OCI-LY3 (cell line): ENCODE measurements around the gene TCF4.

Experiments
- EZH2phosphoT487 ChIP-seq: fragments of 200-600 bp; shearing (Covaris generic); IDR thresholded peaks from 2 replicates; pipeline ENCODE4 v1.6.1; 2018; ENCODE audit warnings: antibody characterized with exemption, mixed run types, low read depth
- TF ChIP-seq, protein P1 (sequence below): fragments of 200-600, 300-600 bp; sonication (generic); IDR thresholded peaks from 2 replicates; pipeline ENCODE4 v1.5.1; 2014; ENCODE audit warnings: antibody characterized with exemption, low read length, low read depth

DNA sequence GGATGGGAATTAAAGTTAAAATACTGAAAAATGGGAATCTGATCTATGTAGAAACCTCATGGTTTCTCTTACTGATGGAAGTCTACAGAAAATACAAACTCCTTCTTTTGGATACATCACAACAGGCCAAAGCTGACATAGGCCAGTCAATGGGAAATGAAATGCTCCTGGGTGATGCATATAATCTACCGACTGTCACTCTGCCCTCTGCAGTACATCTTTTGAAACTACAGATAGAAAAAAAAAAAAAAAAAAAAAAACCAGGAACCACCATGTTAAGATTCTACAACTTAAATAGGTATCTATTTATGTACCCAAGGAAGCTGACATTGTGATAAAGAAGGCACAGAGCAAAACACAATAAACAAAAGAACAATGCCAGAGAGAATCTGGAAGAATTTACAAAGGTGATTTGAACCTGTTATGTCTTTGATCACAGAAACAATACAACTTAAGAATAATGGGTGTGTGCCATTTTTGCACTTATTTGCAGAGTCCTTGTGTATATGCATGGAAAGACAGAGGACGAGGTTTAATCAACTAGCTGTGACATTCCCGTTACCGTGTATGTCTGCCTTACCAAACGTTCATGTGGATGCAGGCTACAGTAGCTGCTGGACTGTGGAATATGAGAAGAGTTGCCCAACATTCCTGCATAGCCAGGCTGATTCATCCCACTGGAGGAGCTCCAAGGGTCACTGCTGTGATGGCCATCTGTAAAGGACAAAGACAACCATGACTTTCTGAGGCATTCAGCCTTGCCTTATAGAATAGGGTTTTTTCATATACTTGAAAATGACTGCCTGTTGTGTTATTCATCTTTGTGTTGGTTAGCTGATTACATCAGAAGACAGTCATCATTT is 312.7 kb downstream of the TCF4 start:
- TF ChIP-seq, protein P1, sequence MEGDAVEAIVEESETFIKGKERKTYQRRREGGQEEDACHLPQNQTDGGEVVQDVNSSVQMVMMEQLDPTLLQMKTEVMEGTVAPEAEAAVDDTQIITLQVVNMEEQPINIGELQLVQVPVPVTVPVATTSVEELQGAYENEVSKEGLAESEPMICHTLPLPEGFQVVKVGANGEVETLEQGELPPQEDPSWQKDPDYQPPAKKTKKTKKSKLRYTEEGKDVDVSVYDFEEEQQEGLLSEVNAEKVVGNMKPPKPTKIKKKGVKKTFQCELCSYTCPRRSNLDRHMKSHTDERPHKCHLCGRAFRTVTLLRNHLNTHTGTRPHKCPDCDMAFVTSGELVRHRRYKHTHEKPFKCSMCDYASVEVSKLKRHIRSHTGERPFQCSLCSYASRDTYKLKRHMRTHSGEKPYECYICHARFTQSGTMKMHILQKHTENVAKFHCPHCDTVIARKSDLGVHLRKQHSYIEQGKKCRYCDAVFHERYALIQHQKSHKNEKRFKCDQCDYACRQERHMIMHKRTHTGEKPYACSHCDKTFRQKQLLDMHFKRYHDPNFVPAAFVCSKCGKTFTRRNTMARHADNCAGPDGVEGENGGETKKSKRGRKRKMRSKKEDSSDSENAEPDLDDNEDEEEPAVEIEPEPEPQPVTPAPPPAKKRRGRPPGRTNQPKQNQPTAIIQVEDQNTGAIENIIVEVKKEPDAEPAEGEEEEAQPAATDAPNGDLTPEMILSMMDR: peak; percentile 61
- TF ChIP-seq EZH2phosphoT487: no peak
